Uterus (tissue), 4 donors: Measurements from ENCODE around the gene CEACAM16. TPM values are rescaled to one million over a fixed set of nuclear protein-coding genes. Genes with fewer than 3 reads are reported as not detected.

Source experiments
- DNase-seq, 2 donors: peaks; one replicate each; pipeline ENCODE4 v3.0.0-alpha.2; 2019 to 2020
- H3K27ac ChIP-seq, 2 donors: fragments of 200-600 bp; sonication (generic); 1 replicate in 1 of 2; 2 replicates in 1 of 2; pipeline ENCODE4 v1.5.1; 2016 to 2018
- H3K27me3 ChIP-seq, 2 donors: fragments of 200-600 bp; sonication (generic); one replicate each; pipeline ENCODE4 v1.5.1; 2018 to 2019; ENCODE audit warnings: control low read depth in 1 of 2
- H3K36me3 ChIP-seq, 2 donors: fragments of 200-600 bp; sonication (generic); one replicate each; pipeline ENCODE4 v1.5.1; 2019; ENCODE audit warnings: control low read depth in 1 of 2
- H3K4me1 ChIP-seq, 2 donors: fragments of 200-600 bp; sonication (generic); one replicate each; pipeline ENCODE4 v1.5.1; 2018 to 2019; ENCODE audit warnings: control low read depth in 1 of 2
- H3K4me3 ChIP-seq, 2 donors: fragments of 200-600 bp; sonication (generic); 1 replicate in 1 of 2; 2 replicates in 1 of 2; pipeline ENCODE4 v1.5.1; 2018 to 2019; ENCODE audit warnings: mild to moderate bottlenecking in 1 of 2
- H3K9me3 ChIP-seq, 2 donors: fragments of 200-600 bp; sonication (generic); one replicate each; pipeline ENCODE4 v1.5.1; 2019; ENCODE audit warnings: control low read depth in 1 of 2
- CTCF ChIP-seq, 4 experiments: fragments of 200-600 bp in 2 of 4; fragments of 450-650 bp in 2 of 4; sonication (generic) in 2 of 4; IDR thresholded peaks; one replicate each; pipeline ENCODE4 v1.5.1; 2016 to 2019; ENCODE audit warnings: antibody characterized with exemption in 4 of 4, mild to moderate bottlenecking in 2 of 4, moderate library complexity in 1 of 4
- POLR2A ChIP-seq, 2 donors: fragments of 450-650 bp; IDR thresholded peaks; one replicate each; pipeline ENCODE4 v1.6.1; 2016; ENCODE audit warnings: antibody characterized with exemption in 2 of 2, mild to moderate bottlenecking in 1 of 2, moderate library complexity in 1 of 2
- intact Hi-C: fragments of 100-400 bp; cut with DNase I; formaldehyde crosslinking; loops from one replicate; pipeline ENCODE4 v1.15.1; 2023; ENCODE audit warnings: low total_unique reads
- total RNA-seq, 4 donors: library from RNA; depleted of rRNA in 3 of 4; stranded (reverse); fragments of >200 nt in 3 of 4; gene quantifications; one replicate each; pipeline versions ENCODE4 v1.1.0 to v1.2.4, GENCODE V29; 2014 to 2023
- donor health status: DM: yes; HTN: yes; CAD: no.

The CEACAM16 gene
- total RNA-seq, 4 donors from 2014 or later, result not detected

- H3K9me3 ChIP-seq, result no peaks in the 10 kb centered on the region
- H3K27me3 ChIP-seq, result no peaks in the 10 kb centered on the region
- no peak within 1 kb of the TSS for H3K27ac ChIP-seq
- DNase-seq, result no peak
- H3K4me3 ChIP-seq, result no peak within 1 kb of the TSS
- H3K4me1 ChIP-seq, result no peaks in the 10 kb centered on the region
- no peak for TF ChIP-seq POLR2A (IDR thresholded peaks at IDR 0.05)
- no peak for TF ChIP-seq CTCF (IDR thresholded peaks at IDR 0.05)
- no peaks in the 10 kb centered on the region for H3K36me3 ChIP-seq
- intact Hi-C loops, result no loop called here
Measured at GRCh38 chr19:44671400-44671799, 27.6 kb upstream of the CEACAM16 start, which contains the start of gene CEACAM19. CEACAM19 (plus strand) TSS chr19:44671482; CDS start chr19:44671932, 450 bp downstream.

- no peak for TF ChIP-seq POLR2A (IDR thresholded peaks at IDR 0.05)
- TF ChIP-seq CTCF (IDR thresholded peaks at IDR 0.05), result no peak
Measured at GRCh38 chr19:44672226-44672625, 26.7 kb upstream of the CEACAM16 start.

GRCh38 chr19:44673510-44673909, 25.4 kb upstream of the CEACAM16 start:
- Histone ChIP-seq H3K9me3 (no peaks in the 10 kb centered on the region), H3K4me3 (no peak overlapping the region), H3K27ac (no peak overlapping the region), H3K4me1 (no peaks in the 10 kb centered on the region), H3K36me3 (no peaks in the 10 kb centered on the region), H3K27me3 (no peaks in the 10 kb centered on the region)
- DNase-seq, result no peak
- intact Hi-C loops, result no loop called here
- TF ChIP-seq POLR2A (IDR thresholded peaks at IDR 0.05) (no peak), CTCF (IDR thresholded peaks at IDR 0.05) (no peak)

More at GRCh38 chr19:44672226-44672625, 26.7 kb upstream of the CEACAM16 start:
- Histone ChIP-seq H3K27ac (no peak overlapping the region), H3K4me1 (no peaks in the 10 kb centered on the region), H3K27me3 (no peaks in the 10 kb centered on the region), H3K4me3 (no peak overlapping the region), H3K36me3 (no peaks in the 10 kb centered on the region), H3K9me3 (no peaks in the 10 kb centered on the region)
- no peak for DNase-seq
- intact Hi-C loops, result no loop called here

- Histone ChIP-seq H3K4me3 (no peak overlapping the region), H3K27ac (no peak overlapping the region), H3K27me3 (no peaks in the 10 kb centered on the region), H3K4me1 (no peaks in the 10 kb centered on the region), H3K9me3 (no peaks in the 10 kb centered on the region), H3K36me3 (no peaks in the 10 kb centered on the region)
- no peak for DNase-seq
- intact Hi-C loops, result no loop called here
- TF ChIP-seq POLR2A (IDR thresholded peaks at IDR 0.05) (no peak), CTCF (IDR thresholded peaks at IDR 0.05) (no peak)
Measured at GRCh38 chr19:44675521-44675920, 23.4 kb upstream of the CEACAM16 start.

- Histone ChIP-seq H3K36me3 (no peaks in the 10 kb centered on the region), H3K9me3 (no peaks in the 10 kb centered on the region), H3K27me3 (no peaks in the 10 kb centered on the region), H3K4me3 (no peak overlapping the region), H3K27ac (no peak overlapping the region), H3K4me1 (no peaks in the 10 kb centered on the region)
- TF ChIP-seq CTCF (IDR thresholded peaks at IDR 0.05) (no peak), POLR2A (IDR thresholded peaks at IDR 0.05) (no peak)
- intact Hi-C loops, result no loop called here
- no peak for DNase-seq
Measured at GRCh38 chr19:44677019-44677811, 21.7 kb upstream of the CEACAM16 start.
